A673 (cell line): ENCODE data around the gene ARID3B. TPM values are rescaled to one million over a fixed set of nuclear protein-coding genes. Genes with fewer than 3 reads are reported as not detected.

Experiments
- BruUV-seq: library from RNA; stranded (reverse); fragments of 400-500 nt; replicated peaks from 2 replicates; lab custom pipeline; 2021; lab: Mats Ljungman, UMichigan
- CTCF ChIA-PET: fragments of 300-600 bp; sonication (Branson Sonifier 250); formaldehyde crosslinking; loops from one replicate; lab custom pipeline; 2022; ENCODE audit warnings: antibody characterized with exemption; lab: Charles Lee
- POLR2A ChIA-PET: fragments of 300-600 bp; sonication (Branson Sonifier 250); formaldehyde crosslinking; loops from one replicate; lab custom pipeline; 2022; ENCODE audit warnings: antibody characterized with exemption; ENCODE audit not compliant: low non-redundant PET; lab: Charles Lee
- DNase-seq: peaks from one replicate; pipeline ENCODE4 v3.0.0-alpha.2; 2015; ENCODE audit warnings: low spot score
- H3K27ac ChIP-seq: fragments of 200-600 bp; sonication (generic); 2 replicates; pipeline ENCODE4 v1.5.1; 2016; ENCODE audit warnings: mixed run types, low read depth, mild to moderate bottlenecking, mixed read lengths, antibody characterized with exemption, low read length; ENCODE audit not compliant: poor library complexity, severe bottlenecking
- H3K27me3 ChIP-seq: fragments of 200-600 bp; sonication (generic); replicated peaks from 2 replicates; pipeline ENCODE4 v1.6.1; 2017; ENCODE audit warnings: mixed run types, low read depth, mild to moderate bottlenecking, mixed read lengths, antibody characterized with exemption, low read length; ENCODE audit not compliant: insufficient read depth, poor library complexity
- H3K36me3 ChIP-seq: fragments of 200-600 bp; sonication (generic); 2 replicates; pipeline ENCODE4 v1.6.1; 2016; ENCODE audit warnings: mixed run types, mild to moderate bottlenecking, mixed read lengths, antibody characterized with exemption, low read length; ENCODE audit not compliant: insufficient read depth, poor library complexity, severe bottlenecking
- H3K4me1 ChIP-seq: fragments of 200-600 bp; sonication (generic); 2 replicates; pipeline ENCODE4 v1.6.1; 2017; ENCODE audit warnings: mixed run types, mild to moderate bottlenecking, mixed read lengths, antibody characterized with exemption, low read length; ENCODE audit not compliant: insufficient read depth, poor library complexity, severe bottlenecking
- H3K4me3 ChIP-seq: fragments of 200-600 bp; sonication (generic); 2 replicates; pipeline ENCODE4 v1.5.1; 2016; ENCODE audit warnings: low read depth, mixed run types, mild to moderate bottlenecking, mixed read lengths, low read length; ENCODE audit not compliant: poor library complexity, severe bottlenecking
- H3K9me3 ChIP-seq: fragments of 200-600 bp; sonication (generic); 2 replicates; pipeline ENCODE4 v1.6.1; 2016; ENCODE audit warnings: mixed run types, low read depth, mild to moderate bottlenecking, mixed read lengths, antibody characterized with exemption, low read length; ENCODE audit not compliant: poor library complexity, severe bottlenecking
- CTCF ChIP-seq: fragments of 300-800, 200-600 bp; sonication (generic); conservative IDR thresholded peaks from 2 replicates; pipeline ENCODE4 v1.5.1; 2017; ENCODE audit warnings: low read depth, mild to moderate bottlenecking, antibody characterized with exemption, low read length, moderate library complexity, mixed read lengths
- EZH2 ChIP-seq: fragments of 200-600 bp; sonication (generic); IDR thresholded peaks from 2 replicates; pipeline ENCODE4 v1.6.1; 2017; ENCODE audit warnings: borderline replicate concordance, low read depth, mild to moderate bottlenecking, mixed read lengths, antibody characterized with exemption, low read length; ENCODE audit not compliant: poor library complexity, severe bottlenecking
- intact Hi-C: fragments of 100-400 bp; cut with micrococcal nuclease; formaldehyde crosslinking; loops from one replicate; pipeline ENCODE4 v1.10.0; 2022; ENCODE audit not compliant: unreplicated experiment
- total RNA-seq: library from RNA; stranded (reverse); gene quantifications from 2 replicates; pipeline ENCODE4 v1.2.3, GENCODE V29; 2021

The ARID3B gene
- total RNA-seq, 1 experiment from 2014 or later, result 18.3 TPM

GRCh38 chr15:74618841-74619596 is 78.0 kb downstream of the ARID3B start:
- DNase-seq, result no peak
- no TSS peak for BruUV-seq
- Histone ChIP-seq H3K27me3 (no peaks in the 10 kb centered on the region), H3K9me3 (no peaks in the 10 kb centered on the region), H3K4me1 (peaks cover 12% of the 10 kb centered on the region), H3K27ac (no peak overlapping the region), H3K36me3 (peaks cover 48% of the 10 kb centered on the region), H3K4me3 (no peak overlapping the region)
- ChIA-PET CTCF (no interaction called here), POLR2A (no interaction called here)
- intact Hi-C loops, result loop anchor here (5.0 kb wide), 1 partner anchor 247 kb away; no protein-coding TSS in a partner anchor
- no peak for TF ChIP-seq CTCF
- TF ChIP-seq EZH2, result no peak

- DNase-seq, result no peak
- Histone ChIP-seq H3K27ac (no peak overlapping the region), H3K9me3 (no peaks in the 10 kb centered on the region), H3K4me3 (no peak overlapping the region), H3K27me3 (no peaks in the 10 kb centered on the region), H3K4me1 (peaks cover 8% of the 10 kb centered on the region), H3K36me3 (peaks cover 58% of the 10 kb centered on the region)
- BruUV-seq, result no TSS peak
- ChIA-PET POLR2A (no interaction called here), CTCF (no interaction called here)
- TF ChIP-seq EZH2, result no peak
- no peak for TF ChIP-seq CTCF
- intact Hi-C loops, result loop anchor here (5.0 kb wide), 1 partner anchor 248 kb away; no protein-coding TSS in a partner anchor
Observed at GRCh38 chr15:74619916-74620635, 79.1 kb downstream of the ARID3B start.

- TF ChIP-seq EZH2 (no peak), CTCF (peak; percentile 99)
- Histone ChIP-seq H3K27me3 (no peaks in the 10 kb centered on the region), H3K36me3 (peaks cover 66% of the 10 kb centered on the region), H3K27ac (no peak overlapping the region), H3K4me3 (no peak overlapping the region), H3K4me1 (peaks cover 8% of the 10 kb centered on the region), H3K9me3 (no peaks in the 10 kb centered on the region)
- peak; percentile 81 for DNase-seq
- BruUV-seq, result no TSS peak
- POLR2A ChIA-PET, result no interaction called here
- intact Hi-C loops, result no loop called here
- CTCF ChIA-PET, result interaction anchor here (0.5 to 1.2 kb wide), 6 partner anchors 12 to 1155 kb away, joined by 3 to 8 read pairs (median 5); no protein-coding TSS in a partner anchor
Observed at GRCh38 chr15:74620636-74621545, 79.9 kb downstream of the ARID3B start.
